NT2/D1 (cell line): Measurements from ENCODE around the gene TUBB3.

Source experiments
- YY1 ChIP-seq: IDR thresholded peaks from 2 replicates; pipeline ENCODE4 v1.6.1; 2011; ENCODE audit not compliant: insufficient read length, insufficient read depth
- ZNF274 ChIP-seq: IDR thresholded peaks from 2 replicates; pipeline ENCODE4 v1.6.1; 2011; ENCODE audit warnings: mild to moderate bottlenecking, low read depth, low read length

GRCh38 chr16:89899879-89900481, 23.2 kb upstream of the TUBB3 start:
- TF ChIP-seq YY1 (no peak), ZNF274 (no peak)
